Heart left ventricle (tissue), 13 donors: ENCODE measurements around the gene TPT1.

ENCODE experiments used
- CTCF ChIP-seq, 12 donors: fragments of 200-600 bp; sonication (generic) in 4 of 12; IDR thresholded peaks; one replicate each; pipeline versions ENCODE4 v1.5.0 to v1.8.0; 2018 to 2022; ENCODE audit warnings: antibody characterized with exemption in 12 of 12, mild to moderate bottlenecking in 5 of 12
- POLR2A ChIP-seq, 2 donors: fragments of 450-650 bp; IDR thresholded peaks; one replicate each; pipeline ENCODE4 v1.6.1; 2017; ENCODE audit warnings: antibody characterized with exemption in 2 of 2, mild to moderate bottlenecking in 2 of 2, moderate library complexity in 2 of 2
- donor health status: ischemic (EF 13 %, LVEDD 7.1; RV severe dilation, severe dysfunction).
- donor health status: DM: no; HTN: yes; CAD: no.
- donor health status: DM: no; HTN: no; CAD: no.
- donor health status: ischemic (EF 25% LVEDD 6.9; RV normal size, moderate dysfunction).
- donor health status: ischemic (EF 25% LVEDD 5.7; RV mildly dilated, moderate dysfunction).
- donor health status: ischemic (EF 35%, LVEDD 5.7; RV mildly dilated, moderate dysfunction).
- donor health status: nonischemic (EF 11% LVEDD 7.7; RV severe dilation, severe dysfunction).
- donor health status: DM: yes; HTN: yes; CAD: no.
- donor health status: PGD.
- donor health status: ischemic (EF 29% LVEDD 5.4; RV normal size, mild dysfunction).
- donor health status: nonischemic (EF 23%, LVEDD 6.1; RV moderate dilation, normal function).

GRCh38 chr13:45296259-45296658 lies 44.7 kb downstream of the TPT1 start:
- TF ChIP-seq POLR2A (IDR thresholded peaks at IDR 0.05): no peak
- TF ChIP-seq CTCF (IDR thresholded peaks at IDR 0.05): no peak
